HG03196 (cell line): ENCODE results near the gene NCR2.

Experiments
- ATAC-seq: cut with Tn5 transposase; IDR thresholded peaks from one replicate; pipeline ENCODE4 v1.9.1; 2021; ENCODE audit not compliant: unreplicated experiment

Gene NCR2

GRCh38 chr6:41327177-41327576 lies 8.2 kb upstream of the NCR2 start:
- ATAC-seq, result no peak

GRCh38 chr6:41331401-41332150 lies 3.8 kb upstream of the NCR2 start:
- ATAC-seq, result no peak

GRCh38 chr6:41332241-41332640 lies 3.2 kb upstream of the NCR2 start:
- ATAC-seq, result no peak

GRCh38 chr6:41332842-41333736 lies 2.3 kb upstream of the NCR2 start:
- ATAC-seq, result peak; percentile 2

- ATAC-seq, result no peak
Observed at GRCh38 chr6:41334482-41335040, 847 bp upstream of the NCR2 start.

- ATAC-seq, result no peak
Observed at GRCh38 chr6:41335943-41336342, 535 bp downstream of the NCR2 start.

- no peak for ATAC-seq
Observed at GRCh38 chr6:41336824-41337223, 1.4 kb downstream of the NCR2 start.

GRCh38 chr6:41337709-41338108 lies 2.3 kb downstream of the NCR2 start:
- no peak for ATAC-seq

- no peak for ATAC-seq
Observed at GRCh38 chr6:41338659-41339058, 3.3 kb downstream of the NCR2 start.

GRCh38 chr6:41341580-41341979 lies 6.2 kb downstream of the NCR2 start:
- no peak for ATAC-seq

- ATAC-seq, result no peak
Observed at GRCh38 chr6:41342241-41342640, 6.8 kb downstream of the NCR2 start.

GRCh38 chr6:41343641-41344187 lies 8.3 kb downstream of the NCR2 start:
- no peak for ATAC-seq

- no peak for ATAC-seq
Observed at GRCh38 chr6:41344876-41345275, 9.5 kb downstream of the NCR2 start.

- no peak for ATAC-seq
Observed at GRCh38 chr6:41345901-41346300, 10.5 kb downstream of the NCR2 start.

GRCh38 chr6:41346441-41346840 lies 11.0 kb downstream of the NCR2 start:
- no peak for ATAC-seq

GRCh38 chr6:41347378-41348050 lies 12.1 kb downstream of the NCR2 start:
- no peak for ATAC-seq

GRCh38 chr6:41348934-41349333 lies 13.5 kb downstream of the NCR2 start:
- ATAC-seq, result no peak

GRCh38 chr6:41352396-41352795 lies 17.0 kb downstream of the NCR2 start:
- no peak for ATAC-seq

GRCh38 chr6:41352907-41353306 lies 17.5 kb downstream of the NCR2 start:
- no peak for ATAC-seq

- ATAC-seq, result no peak
Observed at GRCh38 chr6:41353333-41353732, 17.9 kb downstream of the NCR2 start.

GRCh38 chr6:41355952-41356351 lies 20.5 kb downstream of the NCR2 start:
- ATAC-seq, result no peak
